HCT116 (cell line): Measurements from ENCODE around the gene C3orf22. TPM values are rescaled to one million over a fixed set of nuclear protein-coding genes. Genes with fewer than 3 reads are reported as not detected.

ENCODE experiments used
- ATAC-seq: fragments of 200-7000 bp; cut with Tn5 transposase; 2 replicates; pipeline ENCODE4 v1.9.1; 2020; ENCODE audit warnings: mild to moderate bottlenecking, moderate library complexity
- BruUV-seq: library from RNA; stranded (reverse); fragments of 400-500 nt; replicated peaks from 2 replicates; lab custom pipeline; 2021; lab: Mats Ljungman, UMichigan
- CTCF ChIA-PET: fragments of 300-600 bp; sonication (Branson Sonifier 250); formaldehyde crosslinking; loops from one replicate; lab custom pipeline; 2021; ENCODE audit warnings: antibody characterized with exemption; lab: Charles Lee
- POLR2A ChIA-PET: fragments of 300-600, 350-600 bp; sonication (Branson Sonifier 250); formaldehyde crosslinking; loops from one replicate; lab custom pipeline; 2021; ENCODE audit warnings: antibody characterized with exemption; lab: Charles Lee
- RAD21 ChIA-PET, 2 experiments: fragments of 300-600 bp; sonication (Branson Sonifier 250); formaldehyde crosslinking; loops; one replicate each; lab custom pipeline; 2023; ENCODE audit warnings: low total read pairs in 2 of 2; ENCODE audit not compliant: uncharacterized antibody in 2 of 2, unreplicated experiment in 2 of 2, low non-redundant PET in 1 of 2; lab: Charles Lee
- DNase-seq: peaks from one replicate; pipeline ENCODE4 v3.0.0-alpha.2; 2010; ENCODE audit warnings: low read depth, low spot score
- H2AFZ ChIP-seq: fragments of 200-600 bp; shearing (Covaris generic), sonication (generic); 2 replicates; pipeline ENCODE4 v1.6.1; 2017; ENCODE audit warnings: low read depth, mixed run types, mixed read lengths, antibody characterized with exemption, low read length; ENCODE audit not compliant: poor library complexity, severe bottlenecking
- H3K27ac ChIP-seq: 2 replicates; pipeline ENCODE4 v1.5.1; 2012; ENCODE audit warnings: low read depth, low read length
- H3K27me3 ChIP-seq: fragments of 200-600 bp; sonication (generic); 2 replicates; pipeline ENCODE4 v1.6.1; 2016; ENCODE audit warnings: mixed run types, low read length, mixed read lengths; ENCODE audit not compliant: insufficient read depth
- H3K36me3 ChIP-seq, 2 experiments: fragments of 200-500 bp in 1 of 2; fragments of 200-600 bp in 1 of 2; sonication (Bioruptor generic) in 1 of 2; sonication (generic) in 1 of 2; 2 replicates each; pipeline versions ENCODE4 v1.5.1 to v1.6.1; 2014 to 2016; ENCODE audit warnings: low read length in 2 of 2, inconsistent platforms in 1 of 2, mixed read lengths in 1 of 2, mixed run types in 1 of 2; ENCODE audit not compliant: insufficient read depth in 2 of 2, control insufficient read depth in 1 of 2
- H3K4me1 ChIP-seq, 2 experiments: fragments of 200-600 bp in 1 of 2; sonication (generic) in 1 of 2; 2 replicates each; pipeline versions ENCODE4 v1.5.1 to v1.6.1; 2012 to 2017; ENCODE audit warnings: low read length in 2 of 2, inconsistent platforms in 1 of 2, mild to moderate bottlenecking in 1 of 2, mixed read lengths in 1 of 2, mixed run types in 1 of 2, moderate library complexity in 1 of 2; ENCODE audit not compliant: insufficient read depth in 2 of 2, control insufficient read depth in 1 of 2
- H3K4me2 ChIP-seq: fragments of 200-600 bp; sonication (generic); 2 replicates; pipeline ENCODE4 v1.6.1; 2017; ENCODE audit warnings: mixed run types, low read length, mixed read lengths
- H3K4me3 ChIP-seq, 2 experiments: fragments of 200-600 bp in 1 of 2; sonication (generic) in 1 of 2; replicated peaks in 1 of 2; 2 replicates each; pipeline ENCODE4 v1.5.1; 2011 to 2016; ENCODE audit warnings: low read length in 2 of 2, control low read depth in 1 of 2, low read depth in 1 of 2, mild to moderate bottlenecking in 1 of 2, mixed read lengths in 1 of 2, mixed run types in 1 of 2
- H3K79me2 ChIP-seq: fragments of 200-600 bp; sonication (generic); 2 replicates; pipeline ENCODE4 v1.6.1; 2017; ENCODE audit warnings: mild to moderate bottlenecking, mixed run types, low read length, moderate library complexity, mixed read lengths; ENCODE audit not compliant: insufficient read depth
- H3K9ac ChIP-seq: fragments of 200-600 bp; sonication (generic); 2 replicates; pipeline ENCODE4 v1.6.1; 2016; ENCODE audit warnings: low read length, mixed read lengths
- H3K9me2 ChIP-seq: fragments of 200-600 bp; sonication (generic), shearing (Covaris generic); 2 replicates; pipeline ENCODE4 v1.6.1; 2017; ENCODE audit warnings: mixed run types, mild to moderate bottlenecking, moderate library complexity; ENCODE audit not compliant: insufficient read depth
- H3K9me3 ChIP-seq, 2 experiments: fragments of 200-500 bp in 1 of 2; fragments of 200-600 bp in 1 of 2; sonication (Bioruptor generic) in 1 of 2; sonication (generic) in 1 of 2; 2 replicates each; pipeline ENCODE4 v1.6.1; 2014 to 2017; ENCODE audit warnings: low read length in 2 of 2, mixed read lengths in 2 of 2, inconsistent platforms in 1 of 2, low read depth in 1 of 2, mild to moderate bottlenecking in 1 of 2, mixed run types in 1 of 2, moderate library complexity in 1 of 2; ENCODE audit not compliant: control insufficient read depth in 1 of 2, insufficient read depth in 1 of 2
- H4K20me1 ChIP-seq: fragments of 200-600 bp; sonication (generic), shearing (Covaris generic); 2 replicates; pipeline ENCODE4 v1.6.1; 2017; ENCODE audit warnings: mixed run types, mild to moderate bottlenecking, moderate library complexity; ENCODE audit not compliant: insufficient read depth
- ATF3 ChIP-seq: IDR thresholded peaks from 2 replicates; pipeline ENCODE4 v1.6.1; 2012
- CBX3 ChIP-seq: IDR thresholded peaks from 2 replicates; pipeline ENCODE4 v1.6.1; 2012; ENCODE audit warnings: low read depth
- CEBPB ChIP-seq: IDR thresholded peaks from 2 replicates; pipeline ENCODE4 v1.6.1; 2012; ENCODE audit warnings: low read depth
- CTCF ChIP-seq, 3 experiments: fragments of 200-600 bp in 1 of 3; sonication (generic) in 1 of 3; IDR thresholded peaks in 2 of 3; conservative IDR thresholded peaks in 1 of 3; 2 replicates each; pipeline ENCODE4 v1.5.1; 2012 to 2017; ENCODE audit warnings: low read depth in 2 of 3, low read length in 2 of 3, antibody characterized with exemption in 1 of 3, borderline replicate concordance in 1 of 3, control low read depth in 1 of 3, mild to moderate bottlenecking in 1 of 3, mixed read lengths in 1 of 3, mixed run types in 1 of 3, moderate library complexity in 1 of 3; ENCODE audit not compliant: insufficient read depth in 1 of 3
- EGR1 ChIP-seq: IDR thresholded peaks from 2 replicates; pipeline ENCODE4 v1.6.1; 2012; ENCODE audit warnings: low read depth
- ELF1 ChIP-seq: IDR thresholded peaks from 2 replicates; pipeline ENCODE4 v1.6.1; 2012; ENCODE audit warnings: low read depth, borderline replicate concordance
- EZH2 ChIP-seq: fragments of 200-600 bp; sonication (generic); IDR thresholded peaks from 2 replicates; pipeline ENCODE4 v1.6.1; 2017; ENCODE audit warnings: antibody characterized with exemption, mixed run types
- EZH2phosphoT487 ChIP-seq: fragments of 200-600 bp; IDR thresholded peaks from 2 replicates; pipeline ENCODE4 v1.6.1; 2018; ENCODE audit warnings: antibody characterized with exemption, borderline replicate concordance
- FOSL1 ChIP-seq: IDR thresholded peaks from 2 replicates; pipeline ENCODE4 v1.6.1; 2012; ENCODE audit warnings: low read depth
- JUND ChIP-seq: IDR thresholded peaks from 2 replicates; pipeline ENCODE4 v1.6.1; 2012
- RAD21 ChIP-seq: IDR thresholded peaks from 2 replicates; pipeline ENCODE4 v1.6.1; 2012; ENCODE audit warnings: low read depth, mild to moderate bottlenecking
- REST ChIP-seq: IDR thresholded peaks from 2 replicates; pipeline ENCODE4 v1.6.1; 2012; ENCODE audit warnings: low read depth
- TCF7L2 ChIP-seq: IDR thresholded peaks from 2 replicates; pipeline ENCODE4 v1.7.0; 2011; ENCODE audit warnings: borderline replicate concordance, inconsistent platforms; ENCODE audit not compliant: insufficient read depth, insufficient read length; ENCODE audit errors: extremely low read depth
- YY1 ChIP-seq: IDR thresholded peaks from 2 replicates; pipeline ENCODE4 v1.6.1; 2011; ENCODE audit warnings: low read length, low read depth, moderate library complexity, mild to moderate bottlenecking; ENCODE audit not compliant: insufficient replicate concordance; ENCODE audit errors: extremely low read depth
- ZBTB33 ChIP-seq: IDR thresholded peaks from 2 replicates; pipeline ENCODE4 v1.6.1; 2011; ENCODE audit warnings: mild to moderate bottlenecking, low read length, moderate library complexity; ENCODE audit not compliant: insufficient replicate concordance; ENCODE audit errors: extremely low read depth
- ZFX ChIP-seq: fragments of 450-650 bp; IDR thresholded peaks from 2 replicates; pipeline ENCODE4 v1.6.1; 2017
- ZNF274 ChIP-seq: fragments of 200-500 bp; sonication (Bioruptor generic); IDR thresholded peaks from 2 replicates; pipeline ENCODE4 v1.6.1; 2014; ENCODE audit warnings: mild to moderate bottlenecking, low read depth, low read length, inconsistent platforms
- intact Hi-C: fragments of 100-400 bp; cut with micrococcal nuclease; formaldehyde crosslinking; loops from 2 replicates; pipeline ENCODE4 v1.10.0; 2022
- total RNA-seq: library from RNA; stranded (reverse); gene quantifications from one replicate; pipeline ENCODE4 v1.2.1, GENCODE V29; 2021; ENCODE audit not compliant: unreplicated experiment

Gene C3orf22
- total RNA-seq, 1 experiment from 2014 or later: not detected

GRCh38 chr3:126557761-126558160, 971 bp downstream of the C3orf22 start:
- Histone ChIP-seq H2AFZ (no peak overlapping the region), H3K27me3 (0 out of 2 replicates have a peak, but pooled peaks cover 6% of the 10 kb centered on the region), H3K36me3 (no peaks in the 10 kb centered on the region), H3K4me1 (no peaks in the 10 kb centered on the region), H3K4me3 (no peak overlapping the region), H4K20me1 (no peaks in the 10 kb centered on the region), H3K79me2 (no peaks in the 10 kb centered on the region), H3K9ac (no peak overlapping the region), H3K27ac (no peak overlapping the region), H3K9me2 (no peaks in the 10 kb centered on the region), H3K4me2 (no peak overlapping the region), H3K9me3 (no peaks in the 10 kb centered on the region)
- POLR2A ChIA-PET: no interaction called here
- ATAC-seq: no peak
- no peak for TF ChIP-seq EGR1
- TF ChIP-seq EZH2: no peak
- TF ChIP-seq ELF1: no peak
- no peak for TF ChIP-seq YY1
- no peak for TF ChIP-seq CBX3
- no peak for TF ChIP-seq RAD21
- TF ChIP-seq REST: no peak
- no peak for TF ChIP-seq ATF3
- no peak for TF ChIP-seq ZNF274
- no peak for TF ChIP-seq ZFX
- no peak for TF ChIP-seq TCF7L2
- no peak for TF ChIP-seq JUND
- no peak for TF ChIP-seq FOSL1
- no peak for TF ChIP-seq EZH2phosphoT487
- TF ChIP-seq CTCF (IDR thresholded peaks at IDR 0.05 in 2 of 3, conservative IDR thresholded peaks at IDR 0.05 in 1 of 3; ENCODE audit: borderline replicate concordance in 1 of 3, insufficient read depth in 1 of 3, low read depth in 2 of 3, low read length in 2 of 3): no peak
- no peak for TF ChIP-seq ZBTB33
- no peak for TF ChIP-seq CEBPB
- CTCF ChIA-PET: no interaction called here
- intact Hi-C loops: no loop called here
- RAD21 ChIA-PET: no interaction called here
- BruUV-seq: no TSS peak
- no peak for DNase-seq
